ENCODE measurements around the gene LKAAEAR1.

The LKAAEAR1 gene

DNA sequence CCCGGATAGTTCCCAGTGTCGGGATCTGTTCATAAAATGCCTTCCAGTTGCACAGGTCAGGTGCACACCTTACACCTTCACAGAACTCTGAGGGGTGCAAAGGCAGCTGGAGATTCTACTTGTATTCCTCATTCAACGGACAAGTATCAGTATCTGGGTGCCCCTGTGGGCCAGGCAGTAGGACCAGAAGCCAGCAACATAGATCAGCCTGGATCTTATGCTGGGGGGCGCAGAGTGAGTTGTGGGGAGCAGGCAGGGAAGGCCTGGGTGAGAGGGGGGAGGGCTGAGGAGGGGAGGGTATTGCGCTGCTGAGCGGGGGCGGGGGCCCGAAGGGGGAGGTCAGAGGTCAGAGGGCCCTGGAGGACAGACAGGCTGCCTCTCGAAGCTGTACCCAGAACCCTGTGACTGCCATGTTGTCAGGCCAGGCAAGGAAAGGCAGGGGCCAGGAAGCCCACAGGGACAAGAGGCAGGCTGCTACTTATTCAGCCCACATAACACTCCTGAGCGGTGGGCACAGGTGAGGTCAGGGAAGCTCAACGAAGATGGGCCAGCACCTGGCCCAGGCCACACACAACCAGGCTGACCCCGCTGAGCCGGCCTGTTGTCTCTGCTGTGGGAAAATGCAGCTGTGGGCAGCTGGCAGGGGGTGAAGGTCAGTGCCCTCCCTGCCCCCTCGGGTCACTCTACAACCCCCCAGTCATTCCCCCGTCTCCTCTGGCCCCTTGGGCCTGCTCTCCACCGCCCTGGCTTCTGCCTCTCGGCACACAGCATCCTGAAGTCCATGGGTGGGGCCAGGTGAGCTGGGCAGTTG is 3.2 kb downstream of the LKAAEAR1 start:
- Histone ChIP-seq H2AFZ (ENCODE audit: low read length) (no peak overlapping the region), H3K9ac (ENCODE audit: low read length) (no peak overlapping the region; the same call in 1 of the 2 replicates), H3K4me1 (ENCODE audit: insufficient read depth, low read length, severe bottlenecking) (peaks cover 34% of the 10 kb centered on the region), H3K4me3 (ENCODE audit: low read depth, low read length, poor library complexity, severe bottlenecking) (no peak overlapping the region), H3K79me2 (ENCODE audit: insufficient read depth, low read length) (no peaks in the 10 kb centered on the region), H3K9me2 (ENCODE audit: low read depth, low read length) (no peaks in the 10 kb centered on the region), H4K20me1 (ENCODE audit: insufficient read depth, low read length) (no peaks in the 10 kb centered on the region), H3K4me2 (ENCODE audit: low read length) (no peak overlapping the region), H3K27me3 (ENCODE audit: insufficient read depth, low read length) (no peaks in the 10 kb centered on the region; the same call in 1 of the 2 replicates), H3F3A (ENCODE audit: insufficient read depth, low read length) (no peaks in the 10 kb centered on the region), H3K27ac (ENCODE audit: low read depth, low read length, poor library complexity, severe bottlenecking) (no peak overlapping the region), H3K9me3 (ENCODE audit: low read length) (no peaks in the 10 kb centered on the region), H3K36me3 (ENCODE audit: insufficient read depth, low read length) (no peaks in the 10 kb centered on the region)
- TF ChIP-seq, protein P1, sequence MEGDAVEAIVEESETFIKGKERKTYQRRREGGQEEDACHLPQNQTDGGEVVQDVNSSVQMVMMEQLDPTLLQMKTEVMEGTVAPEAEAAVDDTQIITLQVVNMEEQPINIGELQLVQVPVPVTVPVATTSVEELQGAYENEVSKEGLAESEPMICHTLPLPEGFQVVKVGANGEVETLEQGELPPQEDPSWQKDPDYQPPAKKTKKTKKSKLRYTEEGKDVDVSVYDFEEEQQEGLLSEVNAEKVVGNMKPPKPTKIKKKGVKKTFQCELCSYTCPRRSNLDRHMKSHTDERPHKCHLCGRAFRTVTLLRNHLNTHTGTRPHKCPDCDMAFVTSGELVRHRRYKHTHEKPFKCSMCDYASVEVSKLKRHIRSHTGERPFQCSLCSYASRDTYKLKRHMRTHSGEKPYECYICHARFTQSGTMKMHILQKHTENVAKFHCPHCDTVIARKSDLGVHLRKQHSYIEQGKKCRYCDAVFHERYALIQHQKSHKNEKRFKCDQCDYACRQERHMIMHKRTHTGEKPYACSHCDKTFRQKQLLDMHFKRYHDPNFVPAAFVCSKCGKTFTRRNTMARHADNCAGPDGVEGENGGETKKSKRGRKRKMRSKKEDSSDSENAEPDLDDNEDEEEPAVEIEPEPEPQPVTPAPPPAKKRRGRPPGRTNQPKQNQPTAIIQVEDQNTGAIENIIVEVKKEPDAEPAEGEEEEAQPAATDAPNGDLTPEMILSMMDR (IDR thresholded peaks at IDR 0.05; ENCODE audit: low read length) = no peak
- TF ChIP-seq EZH2 (IDR thresholded peaks at IDR 0.05; ENCODE audit: borderline replicate concordance, low read length) = no peak

GRCh38 chr20:64080013-64080812 is 4.0 kb downstream of the LKAAEAR1 start, which contains the start of gene OPRL1:
OPRL1 (plus strand) TSS chr20:64080082; CDS start chr20:64092721, 12,639 bp downstream.
- peaks cover 34% of the 10 kb centered on the region for H3K4me1 ChIP-seq (ENCODE audit: insufficient read depth, low read length, severe bottlenecking)
- H3K27ac ChIP-seq (ENCODE audit: low read depth, low read length, poor library complexity, severe bottlenecking) = no peak within 1 kb of the TSS
- H3K36me3 ChIP-seq (ENCODE audit: insufficient read depth, low read length) = no peaks in the 10 kb centered on the region
- H2AFZ ChIP-seq (ENCODE audit: low read length) = no peak within 1 kb of the TSS
- no peaks in the 10 kb centered on the region for H3K9me2 ChIP-seq (ENCODE audit: low read depth, low read length)
- no peaks in the 10 kb centered on the region for H3K9me3 ChIP-seq (ENCODE audit: low read length)
- H3F3A ChIP-seq (ENCODE audit: insufficient read depth, low read length) = no peaks in the 10 kb centered on the region
- H3K27me3 ChIP-seq (ENCODE audit: insufficient read depth, low read length) = no peaks in the 10 kb centered on the region; the same call in 1 of the 2 replicates
- peak within 1 kb of the TSS; percentile 74 for H3K4me3 ChIP-seq (ENCODE audit: low read depth, low read length, poor library complexity, severe bottlenecking)
- no peaks in the 10 kb centered on the region for H3K79me2 ChIP-seq (ENCODE audit: insufficient read depth, low read length)
- TF ChIP-seq, protein P1 (IDR thresholded peaks at IDR 0.05; ENCODE audit: low read length) = no peak
- no peak for TF ChIP-seq EZH2 (IDR thresholded peaks at IDR 0.05; ENCODE audit: borderline replicate concordance, low read length)
- peak within 1 kb of the TSS; percentile 78 for H3K9ac ChIP-seq (ENCODE audit: low read length)
- H3K4me2 ChIP-seq (ENCODE audit: low read length) = peak within 1 kb of the TSS; percentile 75
- H4K20me1 ChIP-seq (ENCODE audit: insufficient read depth, low read length) = no peaks in the 10 kb centered on the region

GRCh38 chr20:64079273-64080012 is 4.8 kb downstream of the LKAAEAR1 start, which contains the start of gene RGS19:
RGS19 (minus strand) TSS chr20:64079518; CDS start chr20:64076886, 2,632 bp downstream.
- Histone ChIP-seq H3K27ac (ENCODE audit: low read depth, low read length, poor library complexity, severe bottlenecking) (no peak within 1 kb of the TSS), H3K27me3 (ENCODE audit: insufficient read depth, low read length) (no peaks in the 10 kb centered on the region; the same call in 1 of the 2 replicates), H3K36me3 (ENCODE audit: insufficient read depth, low read length) (no peaks in the 10 kb centered on the region), H3K4me2 (ENCODE audit: low read length) (peak within 1 kb of the TSS; percentile 75), H3K79me2 (ENCODE audit: insufficient read depth, low read length) (no peaks in the 10 kb centered on the region), H2AFZ (ENCODE audit: low read length) (no peak within 1 kb of the TSS), H4K20me1 (ENCODE audit: insufficient read depth, low read length) (no peaks in the 10 kb centered on the region), H3F3A (ENCODE audit: insufficient read depth, low read length) (no peaks in the 10 kb centered on the region), H3K9me3 (ENCODE audit: low read length) (no peaks in the 10 kb centered on the region), H3K4me1 (ENCODE audit: insufficient read depth, low read length, severe bottlenecking) (peaks cover 34% of the 10 kb centered on the region), H3K4me3 (ENCODE audit: low read depth, low read length, poor library complexity, severe bottlenecking) (peak within 1 kb of the TSS; percentile 74), H3K9ac (ENCODE audit: low read length) (peak within 1 kb of the TSS; percentile 78), H3K9me2 (ENCODE audit: low read depth, low read length) (no peaks in the 10 kb centered on the region)
- TF ChIP-seq, protein P1 (IDR thresholded peaks at IDR 0.05; ENCODE audit: low read length) = no peak
- TF ChIP-seq EZH2 (IDR thresholded peaks at IDR 0.05; ENCODE audit: borderline replicate concordance, low read length) = no peak
